DOHH2 (cell line): ENCODE results near the gene ARHGEF26.

ENCODE experiments used
- H3F3A ChIP-seq: fragments of 200-600 bp; sonication (generic), shearing (Covaris generic); 2 replicates; pipeline ENCODE4 v1.6.0; 2016; ENCODE audit warnings: antibody characterized with exemption, mild to moderate bottlenecking; ENCODE audit not compliant: control insufficient read depth, insufficient read depth
- H3K27ac ChIP-seq: fragments of 200-600 bp; sonication (generic); 2 replicates; pipeline ENCODE4 v1.5.1; 2014; ENCODE audit warnings: low read depth, mild to moderate bottlenecking, low read length, moderate library complexity
- H3K27me3 ChIP-seq: fragments of 200-600 bp; sonication (generic); 2 replicates; pipeline ENCODE4 v1.6.1; 2014; ENCODE audit warnings: mild to moderate bottlenecking, low read length, mixed read lengths; ENCODE audit not compliant: control insufficient read depth
- H3K36me3 ChIP-seq: fragments of 200-600 bp; sonication (generic); 2 replicates; pipeline ENCODE4 v1.6.1; 2014; ENCODE audit warnings: mild to moderate bottlenecking, low read length, moderate library complexity, mixed read lengths; ENCODE audit not compliant: control insufficient read depth
- H3K4me1 ChIP-seq: fragments of 200-600 bp; sonication (generic); 2 replicates; pipeline ENCODE4 v1.6.1; 2014; ENCODE audit warnings: mild to moderate bottlenecking, low read length, mixed read lengths; ENCODE audit not compliant: control insufficient read depth
- H3K4me2 ChIP-seq: fragments of 200-600 bp; sonication (generic); 2 replicates; pipeline ENCODE4 v1.6.0; 2014; ENCODE audit warnings: mild to moderate bottlenecking, low read length, moderate library complexity
- H3K4me3 ChIP-seq: fragments of 200-600 bp; sonication (generic); 2 replicates; pipeline ENCODE4 v1.5.1; 2014; ENCODE audit warnings: mild to moderate bottlenecking, low read length, mixed read lengths
- H3K79me2 ChIP-seq: fragments of 200-600 bp; sonication (generic); 2 replicates; pipeline ENCODE4 v1.6.1; 2014; ENCODE audit warnings: mild to moderate bottlenecking, low read length, mixed read lengths; ENCODE audit not compliant: control insufficient read depth
- H3K9me2 ChIP-seq: fragments of 200-600 bp; sonication (generic); replicated peaks from 2 replicates; pipeline ENCODE4 v1.6.1; 2014; ENCODE audit warnings: mild to moderate bottlenecking, low read length, mixed read lengths; ENCODE audit not compliant: control insufficient read depth
- H3K9me3 ChIP-seq: fragments of 200-600 bp; sonication (generic); 2 replicates; pipeline ENCODE4 v1.6.1; 2014; ENCODE audit warnings: antibody characterized with exemption, low read length, mixed read lengths; ENCODE audit not compliant: control insufficient read depth, insufficient read depth
- H4K20me1 ChIP-seq: fragments of 200-600 bp; sonication (generic); 2 replicates; pipeline ENCODE4 v1.6.0; 2014; ENCODE audit warnings: low read depth, mild to moderate bottlenecking, antibody characterized with exemption, low read length, moderate library complexity; ENCODE audit not compliant: control insufficient read depth, insufficient read depth
- CTCF ChIP-seq: fragments of 200-600 bp; sonication (generic); IDR thresholded peaks from one replicate; pipeline ENCODE4 v1.5.1; 2014; ENCODE audit warnings: antibody characterized with exemption, mild to moderate bottlenecking, low read depth, low read length; ENCODE audit not compliant: poor library complexity, severe bottlenecking
- EZH2phosphoT487 ChIP-seq: fragments of 200-600 bp; sonication (generic); IDR thresholded peaks from 2 replicates; pipeline ENCODE4 v1.6.1; 2017; ENCODE audit warnings: borderline replicate concordance, mild to moderate bottlenecking, antibody characterized with exemption, low read length, moderate library complexity, mixed read lengths

ARHGEF26 gene

GRCh38 chr3:154275965-154276364, 154.8 kb downstream of the ARHGEF26 start:
- no peak overlapping the region for H3K4me2 ChIP-seq
- H4K20me1 ChIP-seq: no peaks in the 10 kb centered on the region
- no peaks in the 10 kb centered on the region for H3F3A ChIP-seq
- H3K4me3 ChIP-seq: no peak overlapping the region
- H3K36me3 ChIP-seq: peaks cover 92% of the 10 kb centered on the region
- H3K27me3 ChIP-seq: no peaks in the 10 kb centered on the region
- no peaks in the 10 kb centered on the region for H3K4me1 ChIP-seq
- no peaks in the 10 kb centered on the region for H3K9me2 ChIP-seq
- H3K9me3 ChIP-seq: no peaks in the 10 kb centered on the region
- no peaks in the 10 kb centered on the region for H3K79me2 ChIP-seq
- H3K27ac ChIP-seq: no peak overlapping the region
- TF ChIP-seq CTCF (no peak), EZH2phosphoT487 (no peak)

GRCh38 chr3:154280161-154280560, 159.0 kb downstream of the ARHGEF26 start:
- Histone ChIP-seq H3K36me3 (peaks cover 90% of the 10 kb centered on the region), H3F3A (no peaks in the 10 kb centered on the region), H3K27me3 (no peaks in the 10 kb centered on the region)

GRCh38 chr3:154285221-154285620, 164.0 kb downstream of the ARHGEF26 start:
- Histone ChIP-seq H3K27ac (no peak overlapping the region), H3K4me2 (no peak overlapping the region), H3F3A (no peaks in the 10 kb centered on the region), H4K20me1 (no peaks in the 10 kb centered on the region), H3K27me3 (no peaks in the 10 kb centered on the region), H3K9me3 (no peaks in the 10 kb centered on the region), H3K36me3 (peaks cover 79% of the 10 kb centered on the region), H3K9me2 (no peaks in the 10 kb centered on the region), H3K4me3 (no peak overlapping the region), H3K79me2 (no peaks in the 10 kb centered on the region), H3K4me1 (no peaks in the 10 kb centered on the region)
- TF ChIP-seq EZH2phosphoT487 (no peak), CTCF (no peak)

More at GRCh38 chr3:154280161-154280560, 159.0 kb downstream of the ARHGEF26 start:
- no peak overlapping the region for H3K4me2 ChIP-seq
- no peaks in the 10 kb centered on the region for H4K20me1 ChIP-seq
- TF ChIP-seq CTCF: no peak
- TF ChIP-seq EZH2phosphoT487: no peak
- no peaks in the 10 kb centered on the region for H3K9me2 ChIP-seq
- H3K27ac ChIP-seq: no peak overlapping the region
- H3K4me1 ChIP-seq: no peaks in the 10 kb centered on the region
- H3K9me3 ChIP-seq: no peaks in the 10 kb centered on the region
- H3K4me3 ChIP-seq: no peak overlapping the region
- no peaks in the 10 kb centered on the region for H3K79me2 ChIP-seq
